Stomach (tissue), 9 donors: ENCODE results near the gene SNN. TPM values are rescaled to one million over a fixed set of nuclear protein-coding genes. Genes with fewer than 3 reads are reported as not detected.
A peak's percentile ranks its signal among the peaks of the same experiment; 100 is the strongest.

Experiments used
- DNase-seq, 2 donors: peaks; one replicate each; pipeline versions ENCODE4 v3.0.0 to v3.0.0-alpha.2; 2013 to 2019
- H3K27ac ChIP-seq, 5 donors: fragments of 200-600 bp in 4 of 5; sonication (generic) in 4 of 5; one replicate each; pipeline ENCODE4 v1.5.1; 2013 to 2019; ENCODE audit warnings: mild to moderate bottlenecking in 1 of 5, moderate library complexity in 1 of 5
- H3K27me3 ChIP-seq, 3 donors: fragments of 200-600 bp; sonication (generic); one replicate each; pipeline ENCODE4 v1.5.1; 2017 to 2019; ENCODE audit warnings: mixed run types in 1 of 3
- H3K36me3 ChIP-seq, 4 donors: fragments of 200-600 bp; sonication (generic); 1 replicate in 3 of 4; 2 replicates in 1 of 4; pipeline ENCODE4 v1.5.1; 2016 to 2019
- H3K4me1 ChIP-seq, 4 donors: fragments of 200-600 bp; sonication (generic); one replicate each; pipeline ENCODE4 v1.5.1; 2016 to 2019
- H3K4me3 ChIP-seq, 4 donors: fragments of 200-600 bp; sonication (generic) in 3 of 4; one replicate each; pipeline ENCODE4 v1.5.1; 2016 to 2019; ENCODE audit warnings: mild to moderate bottlenecking in 1 of 4
- H3K9me3 ChIP-seq, 4 donors: fragments of 200-600 bp; sonication (generic); one replicate each; pipeline ENCODE4 v1.5.1; 2016 to 2019
- CTCF ChIP-seq, 7 experiments: fragments of 450-650 bp in 4 of 7; fragments of 200-600 bp in 3 of 7; sonication (generic) in 3 of 7; IDR thresholded peaks; one replicate each; pipeline ENCODE4 v1.5.1; 2016 to 2019; ENCODE audit warnings: antibody characterized with exemption in 7 of 7, control low read depth in 2 of 7, mild to moderate bottlenecking in 1 of 7
- EP300 ChIP-seq: sonication (generic); formaldehyde crosslinking; IDR thresholded peaks from one replicate; pipeline ENCODE4 v1.6.1; 2017; ENCODE audit warnings: antibody characterized with exemption
- POLR2A ChIP-seq, 4 donors: fragments of 450-650 bp; IDR thresholded peaks; one replicate each; pipeline ENCODE4 v1.6.1; 2016; ENCODE audit warnings: antibody characterized with exemption in 4 of 4, control low read depth in 2 of 4, mild to moderate bottlenecking in 1 of 4, moderate library complexity in 1 of 4
- POLR2AphosphoS5 ChIP-seq, 3 donors: sonication (generic); formaldehyde crosslinking; IDR thresholded peaks; one replicate each; pipeline ENCODE4 v1.6.1; 2016; ENCODE audit warnings: antibody characterized with exemption in 3 of 3
- WGBS, 5 donors: extraction: QIAGEN DNeasy Blood & Tissue Kit in 3 of 5; methylation state at CpG; one replicate each; pipeline versions ENCODE4 v1.1.5 to v1.1.7; 2013 to 2018; 5-methylcytosine and 5-hydroxymethylcytosine counted together
- intact Hi-C: fragments of 100-400 bp; cut with DNase I; formaldehyde crosslinking; loops from one replicate; pipeline ENCODE4 v1.15.1; 2023; ENCODE audit warnings: low total_unique reads
- polyA plus RNA-seq, 3 donors: library from polyadenylated mRNA; stranded (reverse); fragments of 200-250 nt; gene quantifications; one replicate each; pipeline ENCODE4 v1.2.3, GENCODE V29; 2013
- total RNA-seq, 5 donors: library from RNA; depleted of rRNA; stranded (reverse); fragments of >200 nt; gene quantifications; one replicate each; pipeline versions ENCODE4 v1.1.0 to v1.2.3, GENCODE V29; 2014 to 2016
- donor health status: healthy with polysubstance abuse.
- donor health status: Bipolar disorder and iron deficiency.
- donor health status: healthy.

SNN gene
- total and polyA plus RNA-seq, 8 donors, result 2.9 to 25.0 (median 13.7) TPM

GRCh38 chr16:11674818-11675560, 6.7 kb downstream of the SNN start:
- no peak for DNase-seq
- intact Hi-C loops, result no loop called here
- peak overlapping the region; percentile 55 to 89 (median 67) for H3K27ac ChIP-seq

GRCh38 chr16:11675561-11676511, 7.6 kb downstream of the SNN start:
- intact Hi-C loops, result no loop called here
- TF ChIP-seq POLR2A (IDR thresholded peaks at IDR 0.05), result no peak
- peak in 1 of 3 donors; percentile 82 for TF ChIP-seq POLR2AphosphoS5 (IDR thresholded peaks at IDR 0.05)
- H3K9me3 ChIP-seq, result no peaks in the 10 kb centered on the region
- no peak overlapping the region for H3K4me3 ChIP-seq
- 38 to 77% (median 65%) methylated on average over 9 to 42 of the region's 42 CpGs for WGBS, 5 donors
- peak overlapping the region; percentile 55 to 89 (median 67) for H3K27ac ChIP-seq
- peaks cover 31 to 55% (median 53%) of the 10 kb centered on the region in 4 donors for H3K36me3 ChIP-seq
- peaks cover 68 to 99% (median 90%) of the 10 kb centered on the region in 4 donors for H3K4me1 ChIP-seq
- no peaks in the 10 kb centered on the region for H3K27me3 ChIP-seq
- DNase-seq, result peak; percentile 68 to 84

More at GRCh38 chr16:11674818-11675560, 6.7 kb downstream of the SNN start:
- H3K4me3 ChIP-seq, result no peak overlapping the region
- WGBS, 5 donors, result 34 to 45% (median 38%) methylated on average over 12 to 15 of the region's 15 CpGs
- peaks cover 28 to 46% (median 45%) of the 10 kb centered on the region in 4 donors for H3K36me3 ChIP-seq
- no peak for TF ChIP-seq POLR2AphosphoS5 (IDR thresholded peaks at IDR 0.05)
- no peak for TF ChIP-seq EP300
- TF ChIP-seq POLR2A (IDR thresholded peaks at IDR 0.05), result no peak
- no peak for TF ChIP-seq CTCF (IDR thresholded peaks at IDR 0.05)
- H3K9me3 ChIP-seq, result no peaks in the 10 kb centered on the region
- H3K27me3 ChIP-seq, result no peaks in the 10 kb centered on the region
- peaks cover 74 to 99% (median 90%) of the 10 kb centered on the region in 4 donors for H3K4me1 ChIP-seq

GRCh38 chr16:11676799-11677198, 8.5 kb downstream of the SNN start:
- H3K4me1 ChIP-seq, result peaks cover 65 to 99% (median 91%) of the 10 kb centered on the region in 4 donors
- WGBS, 5 donors, result 81 to 94% (median 87%) methylated on average over 14 of the region's 14 CpGs
- H3K36me3 ChIP-seq, result peaks cover 35 to 63% (median 62%) of the 10 kb centered on the region in 4 donors
- no peaks in the 10 kb centered on the region for H3K27me3 ChIP-seq
- intact Hi-C loops, result no loop called here
- H3K9me3 ChIP-seq, result no peaks in the 10 kb centered on the region
- H3K27ac ChIP-seq, result peak overlapping the region; percentile 3 to 75 (median 71)
- DNase-seq, result no peak
- TF ChIP-seq EP300 (no peak), POLR2A (IDR thresholded peaks at IDR 0.05) (no peak), CTCF (IDR thresholded peaks at IDR 0.05) (no peak), POLR2AphosphoS5 (IDR thresholded peaks at IDR 0.05) (no peak)
- H3K4me3 ChIP-seq, result no peak overlapping the region

- DNase-seq, result no peak
- H3K4me1 ChIP-seq, result peaks cover 64 to 99% (median 87%) of the 10 kb centered on the region in 4 donors
- H3K27ac ChIP-seq, result peak overlapping the region; percentile 24 to 75 (median 71)
- H3K27me3 ChIP-seq, result no peaks in the 10 kb centered on the region
- H3K4me3 ChIP-seq, result no peak overlapping the region
- no peaks in the 10 kb centered on the region for H3K9me3 ChIP-seq
- no peak for TF ChIP-seq POLR2A (IDR thresholded peaks at IDR 0.05)
- no peak for TF ChIP-seq POLR2AphosphoS5 (IDR thresholded peaks at IDR 0.05)
- H3K36me3 ChIP-seq, result peaks cover 40 to 70% (median 68%) of the 10 kb centered on the region in 4 donors
- WGBS, 5 donors, result 58 to 67% (median 60%) methylated on average over 9 of the region's 9 CpGs
- intact Hi-C loops, result no loop called here
Observed at GRCh38 chr16:11677451-11677951, 9.2 kb downstream of the SNN start.
